ENCODE data around the gene VPS54.

DNA sequence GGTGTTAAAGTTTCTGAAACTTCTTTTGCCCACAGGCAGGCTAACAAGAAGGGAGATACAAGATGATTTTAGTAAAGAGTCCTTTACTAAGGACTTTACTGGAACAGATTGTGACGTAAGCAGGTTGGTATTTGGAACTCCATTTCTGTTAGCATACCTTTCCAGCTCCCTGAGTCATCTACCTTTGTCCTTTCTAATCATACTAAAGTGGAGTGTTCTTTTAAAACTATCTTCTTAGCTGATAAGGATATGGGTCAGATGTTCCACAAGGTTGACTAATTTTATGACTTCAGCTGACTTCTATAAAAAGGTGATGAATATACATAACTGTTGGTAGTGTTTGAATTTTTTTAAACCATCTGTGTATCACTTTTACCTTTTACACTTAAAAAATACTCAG, 156.4 kb downstream of the VPS54 start:
- no peak for TF ChIP-seq POLR2A (IDR thresholded peaks at IDR 0.05)
- no peak for TF ChIP-seq CTCF (IDR thresholded peaks at IDR 0.05)
- no peak for TF ChIP-seq POLR2AphosphoS5 (IDR thresholded peaks at IDR 0.05)
